IgD-negative memory B cell (primary cell): ENCODE measurements around the gene GPR33. TPM values are rescaled to one million over a fixed set of nuclear protein-coding genes. Genes with fewer than 3 reads are reported as not detected.
A peak's percentile ranks its signal among the peaks of the same experiment; 100 is the strongest.
"Not testable (repeated sequence)": the region's sequence is repeated elsewhere in the genome, so short reads cannot be mapped to it uniquely, and the experiment has no call there.

Source experiments
- H3K27ac Mint-ChIP-seq, 3 donors: one replicate each; pipeline ENCODE4 v1.8.0; 2020 to 2022; ENCODE audit warnings: mild to moderate bottlenecking in 3 of 3, mixed read lengths in 3 of 3, moderate library complexity in 1 of 3
- H3K27me3 Mint-ChIP-seq: one replicate; pipeline ENCODE4 v1.8.0; 2021; ENCODE audit warnings: mixed read lengths
- H3K36me3 Mint-ChIP-seq: one replicate; pipeline ENCODE4 v1.8.0; 2020; ENCODE audit warnings: mild to moderate bottlenecking, mixed read lengths
- H3K4me1 Mint-ChIP-seq, 3 donors: one replicate each; pipeline ENCODE4 v1.8.0; 2020 to 2022; ENCODE audit warnings: mixed read lengths in 3 of 3, mild to moderate bottlenecking in 1 of 3
- H3K4me3 Mint-ChIP-seq, 4 donors: one replicate each; pipeline ENCODE4 v1.8.0; 2020 to 2022; ENCODE audit warnings: mild to moderate bottlenecking in 4 of 4, mixed read lengths in 4 of 4, moderate library complexity in 3 of 4
- H3K9me3 Mint-ChIP-seq, 3 donors: one replicate each; pipeline ENCODE4 v1.8.0; 2020 to 2021; ENCODE audit warnings: mixed read lengths in 3 of 3, mild to moderate bottlenecking in 1 of 3
- polyA plus RNA-seq: library from polyadenylated mRNA; unstranded; fragments of 300-500 nt; fragmentation: Illumina TruSeq; gene quantifications from one replicate; pipeline ENCODE4 v1.2.3, GENCODE V29; 2021

GPR33 gene
- polyA plus RNA-seq, 1 donor from 2014 or later: not detected

- Mint-ChIP-seq H3K4me1 (peaks cover 0 to 5% (median 0%) of the 10 kb centered on the region in 3 donors), H3K4me3 (no peak overlapping the region), H3K27ac (no peak overlapping the region), H3K36me3 (no peaks in the 10 kb centered on the region), H3K27me3 (no peaks in the 10 kb centered on the region), H3K9me3 (no peaks in the 10 kb centered on the region)
Observed at GRCh38 chr14:31480156-31480555, 7.7 kb downstream of the GPR33 start.

- H3K9me3 Mint-ChIP-seq: no peaks in the 10 kb centered on the region
- H3K4me1 Mint-ChIP-seq: peaks cover 0 to 5% (median 0%) of the 10 kb centered on the region in 3 donors
- no peak overlapping the region for H3K4me3 Mint-ChIP-seq
- H3K36me3 Mint-ChIP-seq: no peaks in the 10 kb centered on the region
- H3K27me3 Mint-ChIP-seq: peaks cover 2% of the 10 kb centered on the region
- H3K27ac Mint-ChIP-seq: no peak overlapping the region
Observed at GRCh38 chr14:31479027-31479426, 8.8 kb downstream of the GPR33 start.

GRCh38 chr14:31477248-31477647 is 10.6 kb downstream of the GPR33 start:
- peak overlapping the region in 1 of 3 donors; percentile 40 for H3K27ac Mint-ChIP-seq
- peaks cover 3% of the 10 kb centered on the region for H3K27me3 Mint-ChIP-seq
- no peaks in the 10 kb centered on the region for H3K36me3 Mint-ChIP-seq
- H3K9me3 Mint-ChIP-seq: peaks cover 0 to 3% (median 0%) of the 10 kb centered on the region in 3 donors
- H3K4me3 Mint-ChIP-seq: no peak overlapping the region
- H3K4me1 Mint-ChIP-seq: peaks cover 0 to 5% (median 0%) of the 10 kb centered on the region in 3 donors

- Mint-ChIP-seq H3K27ac (no peak overlapping the region), H3K9me3 (peaks cover 0 to 3% (median 0%) of the 10 kb centered on the region in 3 donors), H3K36me3 (no peaks in the 10 kb centered on the region), H3K27me3 (peaks cover 3% of the 10 kb centered on the region), H3K4me1 (peaks cover 0 to 5% (median 0%) of the 10 kb centered on the region in 3 donors), H3K4me3 (no peak overlapping the region)
Observed at GRCh38 chr14:31476131-31476866, 11.5 kb downstream of the GPR33 start.

GRCh38 chr14:31466554-31466953 is 21.3 kb downstream of the GPR33 start:
- H3K27ac Mint-ChIP-seq: no peak overlapping the region
- H3K36me3 Mint-ChIP-seq: peaks cover 2% of the 10 kb centered on the region
- peaks cover 4% of the 10 kb centered on the region in 3 donors for H3K4me1 Mint-ChIP-seq
- H3K27me3 Mint-ChIP-seq: no peaks in the 10 kb centered on the region
- H3K4me3 Mint-ChIP-seq: peak overlapping the region in 1 of 4 donors; percentile 38
- no peaks in the 10 kb centered on the region for H3K9me3 Mint-ChIP-seq

GRCh38 chr14:31465111-31465510 is 22.7 kb downstream of the GPR33 start:
- Mint-ChIP-seq H3K27ac (no peak overlapping the region), H3K4me3 (no peak overlapping the region), H3K36me3 (no peaks in the 10 kb centered on the region), H3K9me3 (no peaks in the 10 kb centered on the region), H3K27me3 (no peaks in the 10 kb centered on the region), H3K4me1 (peaks cover 4 to 5% (median 4%) of the 10 kb centered on the region in 3 donors)

GRCh38 chr14:31462450-31462849 is 25.4 kb downstream of the GPR33 start:
- not testable (repeated sequence) for H3K36me3 Mint-ChIP-seq, H3K9me3 Mint-ChIP-seq, H3K4me3 Mint-ChIP-seq, H3K27me3 Mint-ChIP-seq
- peaks cover 8 to 16% (median 14%) of the 10 kb centered on the region in 3 donors for H3K4me1 Mint-ChIP-seq
- peak overlapping the region in 1 of 3 donors; percentile 5 for H3K27ac Mint-ChIP-seq

GRCh38 chr14:31461545-31461944 is 26.3 kb downstream of the GPR33 start:
- Mint-ChIP-seq H3K27ac (peak overlapping the region in 1 of 3 donors; percentile 53), H3K36me3 (no peaks in the 10 kb centered on the region), H3K4me1 (peaks cover 12 to 25% (median 17%) of the 10 kb centered on the region in 3 donors), H3K9me3 (no peaks in the 10 kb centered on the region), H3K27me3 (no peaks in the 10 kb centered on the region), H3K4me3 (peak overlapping the region in 1 of 4 donors; percentile 55)

- no peaks in the 10 kb centered on the region for H3K9me3 Mint-ChIP-seq
- peak overlapping the region; percentile 93 to 99 (median 98) for H3K4me3 Mint-ChIP-seq
- peaks cover 24 to 39% (median 24%) of the 10 kb centered on the region in 3 donors for H3K4me1 Mint-ChIP-seq
- H3K27ac Mint-ChIP-seq: peak overlapping the region; percentile 93 to 98 (median 94)
- peaks cover 4% of the 10 kb centered on the region for H3K36me3 Mint-ChIP-seq
- no peaks in the 10 kb centered on the region for H3K27me3 Mint-ChIP-seq
Observed at GRCh38 chr14:31457665-31458659, 29.9 kb downstream of the GPR33 start.

- H3K9me3 Mint-ChIP-seq: no peaks in the 10 kb centered on the region
- H3K27ac Mint-ChIP-seq: peak within 1 kb of the TSS; percentile 93 to 98 (median 94)
- H3K36me3 Mint-ChIP-seq: peaks cover 4% of the 10 kb centered on the region
- peaks cover 24 to 38% (median 24%) of the 10 kb centered on the region in 3 donors for H3K4me1 Mint-ChIP-seq
- peak within 1 kb of the TSS; percentile 93 to 99 (median 98) for H3K4me3 Mint-ChIP-seq
- no peaks in the 10 kb centered on the region for H3K27me3 Mint-ChIP-seq
Observed at GRCh38 chr14:31456841-31457664, 30.8 kb downstream of the GPR33 start, which contains the start of gene DTD2. TSS of gene DTD2 (minus strand) at chr14:31457506. CDS start at chr14:31457393, 113 bp downstream.

GRCh38 chr14:31449971-31450610 is 37.7 kb downstream of the GPR33 start:
- Mint-ChIP-seq H3K36me3 (peaks cover 9% of the 10 kb centered on the region), H3K9me3 (no peaks in the 10 kb centered on the region), H3K27ac (no peak overlapping the region), H3K4me1 (peaks cover 5 to 11% (median 7%) of the 10 kb centered on the region in 3 donors), H3K4me3 (peak overlapping the region in 1 of 4 donors; percentile 2), H3K27me3 (no peaks in the 10 kb centered on the region)

GRCh38 chr14:31449136-31449535 is 38.7 kb downstream of the GPR33 start:
- Mint-ChIP-seq H3K4me3 (no peak overlapping the region), H3K36me3 (peaks cover 9% of the 10 kb centered on the region), H3K27ac (no peak overlapping the region), H3K9me3 (no peaks in the 10 kb centered on the region), H3K4me1 (peaks cover 0 to 5% (median 4%) of the 10 kb centered on the region in 3 donors), H3K27me3 (no peaks in the 10 kb centered on the region)

GRCh38 chr14:31445703-31446102 is 42.1 kb downstream of the GPR33 start:
- Mint-ChIP-seq H3K9me3 (no peaks in the 10 kb centered on the region), H3K36me3 (peaks cover 5% of the 10 kb centered on the region), H3K27ac (no peak overlapping the region), H3K4me1 (no peaks in the 10 kb centered on the region), H3K27me3 (no peaks in the 10 kb centered on the region), H3K4me3 (no peak overlapping the region)

- no peaks in the 10 kb centered on the region for H3K4me1 Mint-ChIP-seq
- H3K27ac Mint-ChIP-seq: no peak overlapping the region
- H3K27me3 Mint-ChIP-seq: no peaks in the 10 kb centered on the region
- peaks cover 9% of the 10 kb centered on the region for H3K36me3 Mint-ChIP-seq
- no peaks in the 10 kb centered on the region for H3K9me3 Mint-ChIP-seq
- H3K4me3 Mint-ChIP-seq: no peak overlapping the region
Observed at GRCh38 chr14:31442284-31442683, 45.6 kb downstream of the GPR33 start.
